ENCODE data around the gene CDK17.

The CDK17 gene

GRCh38 chr12:96258104-96258961 is 141.9 kb downstream of the CDK17 start:
- DNase-seq, result peak; percentile 85

DNA sequence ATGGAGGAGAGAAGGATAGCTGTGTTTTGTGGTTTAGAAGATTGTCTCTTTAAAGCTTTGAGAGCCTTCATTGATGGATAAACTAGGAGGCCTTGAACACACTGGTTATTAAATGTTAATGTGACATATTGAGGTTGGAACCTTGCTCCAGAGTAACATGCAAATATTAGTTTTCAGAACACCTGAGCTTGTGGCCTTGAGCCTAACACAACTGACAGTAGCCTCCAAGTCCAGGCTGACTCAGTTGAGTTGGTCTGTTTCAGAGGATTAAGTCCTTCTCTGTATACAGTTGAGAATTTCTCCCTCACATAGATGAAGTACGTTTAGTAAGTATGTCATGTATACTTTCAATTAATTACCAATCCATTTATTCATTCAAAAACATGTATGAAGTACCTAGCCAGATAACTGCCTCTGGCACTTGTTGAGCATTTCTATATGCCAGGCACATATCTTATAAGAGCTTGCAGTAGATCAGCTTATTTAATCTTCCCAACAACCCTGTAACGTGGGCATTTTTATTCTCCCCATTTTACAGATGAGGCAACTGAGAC is 142.6 kb downstream of the CDK17 start:
- no peak for DNase-seq

GRCh38 chr12:96256672-96257361 is 143.4 kb downstream of the CDK17 start:
- DNase-seq, result no peak

DNA sequence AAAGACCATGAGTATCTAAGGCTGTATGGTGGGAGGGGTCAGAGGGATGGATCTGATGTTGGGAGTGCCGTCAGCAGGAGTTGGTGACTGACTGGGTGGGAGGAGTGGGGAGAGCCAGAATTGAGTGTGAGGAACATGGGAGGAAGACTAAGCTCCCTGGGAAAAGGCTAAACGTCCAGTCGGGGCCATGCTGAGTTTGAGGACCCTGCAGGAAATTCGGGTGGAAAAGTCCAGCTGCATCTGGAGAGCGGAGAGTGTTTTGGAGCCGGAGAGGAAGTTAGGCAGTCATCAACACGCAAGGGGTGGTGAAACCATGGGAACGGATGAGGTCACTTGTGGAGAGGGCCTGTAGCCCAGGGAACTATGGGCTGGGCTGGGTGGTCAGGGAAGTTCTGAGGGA is 145.2 kb downstream of the CDK17 start:
- no peak for DNase-seq

DNA sequence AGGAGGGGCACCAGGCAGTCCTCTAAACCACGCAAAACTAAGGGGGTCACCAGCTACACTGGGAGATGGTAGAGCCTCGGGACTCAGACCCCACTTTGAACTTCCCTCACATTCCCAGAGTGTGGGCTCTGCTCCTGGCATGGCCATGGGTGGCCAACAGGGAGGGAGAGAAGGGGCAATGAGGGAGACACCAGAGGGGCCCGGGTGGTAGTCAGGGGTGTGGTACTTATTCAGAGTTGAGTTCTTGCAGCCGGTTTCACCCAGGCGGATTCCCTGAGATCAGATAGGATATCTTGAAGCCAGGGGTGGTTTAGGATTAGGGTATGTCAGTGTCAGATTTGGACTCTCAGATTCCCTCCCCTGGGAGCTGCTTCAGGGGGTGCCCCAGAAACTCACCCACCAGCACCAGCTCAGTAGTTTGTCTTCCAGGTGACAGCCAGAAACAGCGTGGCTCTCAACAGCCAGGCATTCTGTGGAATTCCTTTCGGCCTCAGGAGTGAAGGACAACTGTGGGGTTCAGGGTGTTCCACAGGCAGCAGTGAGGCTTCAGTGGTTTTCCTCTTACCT is 150.0 kb downstream of the CDK17 start:
- DNase-seq, result no peak

- DNase-seq, result peak; percentile 43
Measured at GRCh38 chr12:96249196-96250118, 150.8 kb downstream of the CDK17 start.

GRCh38 chr12:96248136-96248931 is 151.9 kb downstream of the CDK17 start:
- DNase-seq, result no peak

DNA sequence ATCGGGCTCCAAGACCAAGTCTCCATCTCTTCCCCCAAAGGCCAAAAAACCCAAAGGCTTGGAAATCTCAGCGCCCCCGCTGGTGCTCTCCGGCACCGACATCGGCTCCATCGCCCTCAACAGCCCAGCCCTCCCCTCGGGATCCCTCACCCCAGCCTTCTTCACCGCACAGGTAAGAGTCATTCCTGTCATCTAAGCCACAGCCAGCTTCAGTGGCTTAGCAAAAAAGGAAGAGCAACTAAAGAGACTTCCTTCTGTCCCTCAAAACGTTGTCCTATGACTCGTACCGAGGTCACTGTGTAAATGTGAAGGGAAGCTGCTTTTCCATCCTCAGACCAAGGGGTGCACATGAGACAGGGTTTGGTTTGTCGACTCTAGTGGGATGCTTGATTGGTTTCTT is 152.7 kb downstream of the CDK17 start:
- peak; percentile 39 for DNase-seq

DNA sequence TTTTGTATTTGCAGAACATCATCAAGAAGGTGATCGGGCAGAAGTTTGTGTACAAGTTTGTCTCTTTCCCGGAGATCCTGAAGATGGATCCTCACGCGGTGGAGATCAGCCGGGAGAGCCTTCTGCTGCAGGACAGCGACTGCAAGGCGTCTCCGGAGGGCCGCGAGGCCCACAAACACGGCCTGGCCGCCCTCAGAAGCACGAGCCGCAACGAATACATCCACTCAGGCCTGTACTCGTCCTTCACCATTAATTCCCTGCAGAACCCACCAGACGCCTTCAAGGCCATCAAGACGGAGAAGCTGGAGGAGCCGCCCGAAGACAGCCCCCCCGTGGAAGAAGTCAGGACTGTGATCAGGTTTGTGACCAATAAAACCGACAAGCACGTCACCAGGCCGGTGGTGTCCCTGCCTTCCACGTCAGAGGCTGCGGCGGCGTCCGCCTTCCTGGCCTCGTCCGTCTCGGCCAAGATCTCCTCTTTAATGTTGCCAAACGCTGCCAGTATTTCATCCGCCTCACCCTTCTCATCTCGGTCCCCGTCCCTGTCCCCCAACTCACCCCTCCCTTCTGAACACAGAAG is 153.2 kb downstream of the CDK17 start:
- no peak for DNase-seq

DNA sequence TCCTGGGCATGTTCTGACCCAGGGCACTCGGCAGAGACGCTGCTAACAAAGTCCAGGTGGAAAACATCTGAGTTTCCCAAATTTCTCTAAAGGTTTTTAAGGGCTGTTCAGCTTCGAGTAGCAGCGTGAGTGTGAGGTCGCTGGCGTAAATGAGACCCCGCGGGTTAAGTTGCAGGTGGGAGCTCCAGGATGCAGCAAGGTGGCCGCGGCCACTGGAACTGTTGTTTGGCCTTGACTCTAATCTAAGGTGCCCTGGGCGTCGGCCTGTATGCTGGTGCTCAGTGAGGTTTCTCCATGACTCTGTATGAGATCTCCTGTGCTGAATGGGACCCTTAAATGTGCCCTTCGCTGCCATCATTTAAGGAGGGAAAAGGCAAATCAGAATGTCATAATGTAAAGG is 155.4 kb downstream of the CDK17 start:
- DNase-seq, result no peak

- DNase-seq, result no peak
Measured at GRCh38 chr12:96242597-96242996, 157.6 kb downstream of the CDK17 start.

DNA sequence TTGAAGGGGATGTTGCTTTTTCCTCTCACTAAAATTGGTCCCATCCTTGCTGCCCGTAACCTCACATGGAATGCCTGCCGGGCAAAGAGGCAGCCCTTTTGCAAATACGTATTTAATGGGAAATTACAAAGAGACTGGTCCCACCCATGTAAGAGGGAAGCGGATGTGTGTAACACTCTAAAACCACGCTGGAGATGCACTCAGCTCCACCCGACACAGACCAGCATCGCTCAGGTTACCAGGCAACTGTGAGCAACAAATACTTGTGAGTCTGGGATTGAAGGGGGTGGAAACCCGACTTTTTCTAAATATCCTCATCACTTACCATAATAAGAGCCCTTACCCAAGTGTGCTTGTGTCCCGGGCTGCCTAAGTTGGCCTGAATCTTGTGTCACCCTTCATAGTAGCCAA is 158.4 kb downstream of the CDK17 start:
- DNase-seq, result peak; percentile 64

GRCh38 chr12:96241431-96241830 is 158.8 kb downstream of the CDK17 start:
- DNase-seq, result no peak

- peak; percentile 21 for DNase-seq
Measured at GRCh38 chr12:96240656-96241055, 159.6 kb downstream of the CDK17 start.

DNA sequence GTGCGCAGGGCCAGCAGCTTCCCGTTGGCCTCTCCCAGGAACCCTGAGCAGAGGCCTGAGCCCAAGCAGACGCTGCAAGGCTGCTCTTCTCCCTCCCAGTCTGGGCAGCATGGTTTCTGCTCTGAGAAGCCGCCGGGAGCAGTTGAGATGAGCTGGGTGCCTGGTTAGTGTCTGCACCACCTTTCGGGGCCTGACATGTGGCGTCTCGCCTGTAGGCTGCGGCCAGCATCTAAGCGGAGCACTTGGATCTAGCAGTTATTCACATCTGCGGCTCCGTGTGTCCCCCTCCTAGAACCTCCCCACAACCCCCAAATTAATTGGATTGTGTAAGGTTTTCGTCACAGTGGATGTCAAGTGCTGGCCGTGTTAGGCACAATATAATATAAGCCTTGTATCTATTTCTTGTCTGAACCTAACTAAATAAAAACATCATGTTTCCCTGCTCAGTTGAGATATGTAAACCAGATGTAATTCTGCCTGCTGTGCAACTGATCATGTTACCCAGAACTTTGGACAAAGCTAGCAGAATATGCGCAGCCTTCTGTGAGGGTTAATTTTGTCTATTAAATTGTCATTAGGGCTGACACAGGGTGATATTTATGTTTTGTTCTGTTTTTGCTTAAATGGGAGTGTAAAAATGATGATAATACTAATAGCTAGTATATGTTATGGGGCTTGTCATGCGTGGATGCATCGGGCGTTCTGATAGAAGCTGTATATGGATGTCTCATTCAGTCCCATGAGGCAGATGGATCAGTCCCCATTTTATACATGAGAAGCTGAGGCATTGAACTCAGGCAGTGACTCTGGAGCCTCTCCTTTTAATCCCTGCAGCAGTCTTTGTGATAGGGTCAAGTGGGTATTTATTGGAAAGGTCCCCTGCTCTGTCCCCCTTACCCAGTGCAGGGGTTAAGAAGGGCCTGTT is 160.3 kb downstream of the CDK17 start:
- DNase-seq, result peak; percentile 40

GRCh38 chr12:96238336-96239047 is 161.7 kb downstream of the CDK17 start:
- no peak for DNase-seq

DNA sequence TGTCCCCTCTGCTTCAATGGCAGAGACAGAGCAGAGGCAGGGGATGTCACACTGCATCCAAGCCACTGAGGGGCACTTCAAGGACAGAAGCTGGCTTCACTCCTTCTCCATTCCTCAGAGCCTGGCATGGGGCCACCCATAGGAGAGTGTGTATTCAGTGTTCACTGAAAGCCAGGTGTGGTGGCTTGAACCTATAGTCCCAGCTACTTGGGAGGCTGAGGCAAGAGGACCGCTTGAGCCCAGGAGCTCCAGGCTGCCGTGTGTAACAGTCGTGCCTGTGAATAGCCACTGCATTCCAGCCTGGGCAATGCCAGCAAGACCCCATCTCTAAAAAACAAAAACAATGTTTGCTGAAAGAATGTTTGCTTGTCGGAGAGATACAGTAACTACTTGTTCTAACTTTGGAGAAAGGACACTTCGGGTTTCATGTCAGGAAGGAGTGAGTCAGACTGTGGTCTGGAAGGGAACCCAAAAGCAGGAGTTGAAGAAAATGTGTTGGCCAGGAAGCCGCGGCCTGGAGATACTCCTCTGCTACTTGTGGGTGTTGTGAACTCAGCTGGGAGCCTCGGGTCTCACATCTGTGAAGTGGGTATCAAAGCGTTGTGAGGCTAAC is 162.7 kb downstream of the CDK17 start:
- DNase-seq, result peak; percentile 96

DNA sequence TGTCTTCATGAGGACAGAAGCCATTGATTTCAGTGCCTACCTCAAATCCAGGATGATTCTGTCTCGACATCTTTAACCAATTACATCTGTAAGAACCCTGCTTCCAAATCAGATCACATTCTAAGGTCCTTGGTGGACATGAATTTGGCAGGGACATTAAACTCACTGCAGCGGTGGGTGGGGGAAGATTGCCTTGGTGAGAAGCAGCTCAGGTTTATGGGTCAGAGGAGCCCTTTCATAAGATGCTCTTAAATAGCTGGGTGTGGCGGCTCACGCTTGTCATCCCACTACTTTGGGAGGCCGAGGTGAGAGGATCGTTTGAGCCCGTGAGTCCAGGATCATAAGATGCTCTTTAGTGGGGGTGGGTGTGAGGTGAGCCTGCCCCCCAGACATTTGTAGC is 163.2 kb downstream of the CDK17 start:
- peak; percentile 55 for DNase-seq

Measured in fibroblast of upper back skin (primary cell).